Measurements from ENCODE around the gene SHLD1.

Gene SHLD1

GRCh38 chr20:5845681-5846615, 95.7 kb downstream of the SHLD1 start:
- DNase-seq (ENCODE audit: low read depth in 1 of 2, low spot score in 1 of 2) = no peak

- DNase-seq (ENCODE audit: low read depth in 1 of 2, low spot score in 1 of 2) = no peak
Measured at GRCh38 chr20:5848711-5849505, 98.7 kb downstream of the SHLD1 start.

GRCh38 chr20:5855939-5856338, 105.7 kb downstream of the SHLD1 start:
- DNase-seq (ENCODE audit: low read depth in 1 of 2, low spot score in 1 of 2) = no peak

- DNase-seq (ENCODE audit: low read depth in 1 of 2, low spot score in 1 of 2) = no peak
Measured at GRCh38 chr20:5859608-5860007, 109.4 kb downstream of the SHLD1 start.

GRCh38 chr20:5862703-5863039, 112.5 kb downstream of the SHLD1 start:
- DNase-seq (ENCODE audit: low read depth in 1 of 2, low spot score in 1 of 2) = no peak

GRCh38 chr20:5863040-5863833, 113.0 kb downstream of the SHLD1 start:
- no peak for DNase-seq (ENCODE audit: low read depth in 1 of 2, low spot score in 1 of 2)

GRCh38 chr20:5864428-5864827, 114.2 kb downstream of the SHLD1 start:
- DNase-seq (ENCODE audit: low read depth in 1 of 2, low spot score in 1 of 2) = no peak

GRCh38 chr20:5864873-5865587, 114.8 kb downstream of the SHLD1 start:
- DNase-seq (ENCODE audit: low read depth in 1 of 2, low spot score in 1 of 2) = no peak

GRCh38 chr20:5865604-5866003, 115.4 kb downstream of the SHLD1 start:
- DNase-seq (ENCODE audit: low read depth in 1 of 2, low spot score in 1 of 2) = no peak

GRCh38 chr20:5870568-5870981, 120.4 kb downstream of the SHLD1 start:
- DNase-seq (ENCODE audit: low read depth in 1 of 2, low spot score in 1 of 2) = no peak

- no peak for DNase-seq (ENCODE audit: low read depth in 1 of 2, low spot score in 1 of 2)
Measured at GRCh38 chr20:5871459-5872410, 121.5 kb downstream of the SHLD1 start.

GRCh38 chr20:5877128-5877527, 126.9 kb downstream of the SHLD1 start:
- no peak for DNase-seq (ENCODE audit: low read depth in 1 of 2, low spot score in 1 of 2)

- DNase-seq (ENCODE audit: low read depth in 1 of 2, low spot score in 1 of 2) = no peak
Measured at GRCh38 chr20:5880326-5880725, 130.1 kb downstream of the SHLD1 start.

GRCh38 chr20:5881703-5882102, 131.5 kb downstream of the SHLD1 start:
- DNase-seq (ENCODE audit: low read depth in 1 of 2, low spot score in 1 of 2) = no peak

GRCh38 chr20:5882166-5882565, 132.0 kb downstream of the SHLD1 start:
- no peak for DNase-seq (ENCODE audit: low read depth in 1 of 2, low spot score in 1 of 2)

- no peak for DNase-seq (ENCODE audit: low read depth in 1 of 2, low spot score in 1 of 2)
Measured at GRCh38 chr20:5884465-5885335, 134.5 kb downstream of the SHLD1 start.

GRCh38 chr20:5885866-5886265, 135.7 kb downstream of the SHLD1 start:
- no peak for DNase-seq (ENCODE audit: low read depth in 1 of 2, low spot score in 1 of 2)

GRCh38 chr20:5886788-5887187, 136.6 kb downstream of the SHLD1 start:
- DNase-seq (ENCODE audit: low read depth in 1 of 2, low spot score in 1 of 2) = no peak

- DNase-seq (ENCODE audit: low read depth in 1 of 2, low spot score in 1 of 2) = no peak
Measured at GRCh38 chr20:5887386-5887785, 137.2 kb downstream of the SHLD1 start.

Data from activated CD4-positive, alpha-beta T cell treated with anti-CD3 and anti-CD28 coated beads, Interleukin-2, amount 50 U/mL, for 24 hours (primary cell).